Activated CD4-positive, alpha-beta T cell treated with anti-CD3 and anti-CD28 coated beads, Interleukin-2, amount 50 U/mL, for 1 hour (primary cell): Measurements from ENCODE around the gene CRTC1.

Experiments used
- DNase-seq: peaks from one replicate; pipeline ENCODE4 v3.0.0-alpha.2; 2020

CRTC1 gene, protein sequence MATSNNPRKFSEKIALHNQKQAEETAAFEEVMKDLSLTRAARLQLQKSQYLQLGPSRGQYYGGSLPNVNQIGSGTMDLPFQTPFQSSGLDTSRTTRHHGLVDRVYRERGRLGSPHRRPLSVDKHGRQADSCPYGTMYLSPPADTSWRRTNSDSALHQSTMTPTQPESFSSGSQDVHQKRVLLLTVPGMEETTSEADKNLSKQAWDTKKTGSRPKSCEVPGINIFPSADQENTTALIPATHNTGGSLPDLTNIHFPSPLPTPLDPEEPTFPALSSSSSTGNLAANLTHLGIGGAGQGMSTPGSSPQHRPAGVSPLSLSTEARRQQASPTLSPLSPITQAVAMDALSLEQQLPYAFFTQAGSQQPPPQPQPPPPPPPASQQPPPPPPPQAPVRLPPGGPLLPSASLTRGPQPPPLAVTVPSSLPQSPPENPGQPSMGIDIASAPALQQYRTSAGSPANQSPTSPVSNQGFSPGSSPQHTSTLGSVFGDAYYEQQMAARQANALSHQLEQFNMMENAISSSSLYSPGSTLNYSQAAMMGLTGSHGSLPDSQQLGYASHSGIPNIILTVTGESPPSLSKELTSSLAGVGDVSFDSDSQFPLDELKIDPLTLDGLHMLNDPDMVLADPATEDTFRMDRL

DNA sequence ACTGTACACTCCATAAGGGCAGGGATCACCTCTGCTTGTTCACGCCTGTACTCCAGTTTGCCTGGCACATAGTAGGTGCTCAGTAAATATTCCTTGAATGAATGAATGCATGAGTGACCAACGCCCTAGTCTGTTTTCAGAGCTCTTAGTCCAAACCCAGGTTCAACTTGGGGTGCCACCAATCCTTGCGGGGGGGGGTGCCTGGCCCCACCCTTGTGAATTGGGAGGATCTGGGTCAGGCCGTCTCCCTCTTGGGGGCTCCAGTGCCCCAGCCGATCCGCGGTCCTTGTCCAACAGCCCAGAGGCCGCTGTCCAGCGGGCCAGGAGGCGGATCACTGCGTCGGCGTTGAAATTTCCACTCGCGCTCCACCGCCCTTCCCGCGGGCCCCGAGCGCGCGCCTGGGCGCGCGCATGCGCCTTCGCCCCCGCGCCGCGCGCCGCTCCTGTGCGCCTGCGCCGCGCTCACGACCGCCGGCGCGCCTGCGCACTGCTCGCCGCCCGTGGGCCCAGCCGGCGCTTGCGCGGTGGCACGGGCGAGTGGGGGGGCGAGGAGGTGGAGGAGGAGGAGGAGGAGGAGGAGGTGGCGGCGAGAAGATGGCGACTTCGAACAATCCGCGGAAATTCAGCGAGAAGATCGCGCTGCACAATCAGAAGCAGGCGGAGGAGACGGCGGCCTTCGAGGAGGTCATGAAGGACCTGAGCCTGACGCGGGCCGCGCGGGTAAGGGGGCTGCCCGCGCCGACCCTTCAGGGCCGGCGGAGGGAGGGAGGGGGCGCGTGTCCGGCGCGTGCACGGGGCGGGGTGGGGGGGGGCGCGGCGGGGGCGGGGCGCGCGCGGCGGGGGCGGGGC is at the start of gene CRTC1:
Gene CRTC1, plus strand, starts transcription at position 572 of the 849 bp plus-strand sequence. Its CDS starts 23 bp downstream, at position 595.
- DNase-seq: peak; percentile 95

DNA sequence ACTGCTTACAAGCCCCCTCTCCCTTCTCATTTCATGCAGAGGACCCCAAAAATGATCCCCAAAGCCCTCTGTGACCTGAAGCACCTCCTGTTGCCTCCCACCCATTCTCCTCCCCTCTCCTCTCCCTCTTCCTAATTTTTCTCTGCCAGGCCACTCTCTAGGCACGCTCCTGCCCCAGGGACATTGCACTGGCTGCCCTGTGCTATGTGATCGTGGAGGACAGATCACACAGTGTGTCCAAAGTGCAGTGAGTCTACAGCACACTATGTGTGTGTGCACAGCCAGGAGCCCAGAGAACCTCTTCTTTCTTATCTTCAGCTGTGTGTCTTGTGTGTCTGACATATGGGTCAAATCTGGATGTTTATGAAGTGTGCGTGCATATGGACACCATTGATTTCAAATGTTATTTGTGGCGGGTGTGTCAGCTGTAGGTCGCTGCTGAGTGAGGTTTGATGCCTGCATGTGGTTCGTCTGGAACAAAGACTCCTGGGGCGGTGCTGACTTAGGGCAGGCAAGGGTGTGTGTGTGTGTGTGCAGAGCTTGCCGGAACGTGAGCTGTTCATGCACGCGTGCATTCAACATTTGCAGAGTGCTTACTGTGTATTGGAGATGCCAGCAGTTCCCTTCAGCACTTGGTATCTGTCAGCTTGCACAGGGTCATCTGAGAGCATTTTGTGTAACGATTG is 48.7 kb upstream of the CRTC1 start:
- no peak for DNase-seq

DNA sequence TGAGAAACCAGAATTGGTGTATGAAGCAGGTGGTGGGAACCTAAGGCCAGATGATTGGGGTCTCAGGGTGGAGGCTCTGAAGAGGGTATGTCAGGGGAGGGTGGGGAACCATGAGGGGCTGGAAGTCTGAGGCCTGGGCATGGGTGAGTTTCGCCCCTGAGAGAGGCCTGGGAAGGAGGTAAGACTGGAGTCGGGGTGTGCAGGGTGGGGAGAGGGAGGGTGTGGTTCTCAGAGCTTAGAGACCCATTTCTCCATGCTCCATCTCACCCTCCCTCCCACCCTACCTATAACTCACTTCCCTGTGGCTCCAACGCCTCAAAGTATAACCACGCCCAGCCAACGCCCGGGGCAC is 47.7 kb upstream of the CRTC1 start:
- no peak for DNase-seq

DNA sequence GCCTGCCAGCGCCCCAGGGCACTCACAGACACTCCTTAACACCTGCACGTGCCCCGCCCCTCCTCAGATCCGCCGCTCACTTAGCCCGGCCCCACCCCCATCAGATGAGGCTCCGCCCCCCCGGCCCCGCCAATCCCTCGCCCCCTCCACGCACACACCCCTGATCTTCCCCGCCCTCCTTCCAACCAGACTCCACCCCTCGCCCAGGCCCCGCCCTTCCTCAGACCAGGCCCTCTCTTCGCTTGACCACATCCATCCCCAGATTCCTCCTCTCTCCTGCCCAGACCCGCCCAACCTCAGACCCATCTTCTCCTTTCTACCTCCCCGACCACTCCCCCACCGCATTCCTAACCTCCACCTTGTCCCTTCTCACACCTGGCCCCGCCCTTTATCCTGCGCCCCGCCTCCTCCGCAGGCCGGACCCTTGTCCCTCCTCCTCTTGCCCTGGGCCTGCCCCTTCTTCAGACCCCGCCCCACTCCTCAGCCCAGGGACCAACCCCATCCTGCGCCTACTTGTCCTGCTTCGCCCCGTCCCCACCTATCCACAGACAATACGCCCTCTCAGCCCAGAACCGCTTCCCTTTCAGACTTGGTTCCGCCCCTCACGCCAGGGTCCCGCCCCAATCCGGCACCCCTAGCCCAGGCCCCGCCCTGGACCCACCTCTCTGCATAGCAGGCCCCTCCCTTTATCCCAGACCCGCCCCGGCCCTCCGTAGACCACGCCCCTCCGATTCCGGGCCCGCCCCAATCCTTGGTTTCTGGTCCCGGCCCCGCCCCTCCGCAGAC is 47.1 kb upstream of the CRTC1 start:
- DNase-seq: peak; percentile 100

DNA sequence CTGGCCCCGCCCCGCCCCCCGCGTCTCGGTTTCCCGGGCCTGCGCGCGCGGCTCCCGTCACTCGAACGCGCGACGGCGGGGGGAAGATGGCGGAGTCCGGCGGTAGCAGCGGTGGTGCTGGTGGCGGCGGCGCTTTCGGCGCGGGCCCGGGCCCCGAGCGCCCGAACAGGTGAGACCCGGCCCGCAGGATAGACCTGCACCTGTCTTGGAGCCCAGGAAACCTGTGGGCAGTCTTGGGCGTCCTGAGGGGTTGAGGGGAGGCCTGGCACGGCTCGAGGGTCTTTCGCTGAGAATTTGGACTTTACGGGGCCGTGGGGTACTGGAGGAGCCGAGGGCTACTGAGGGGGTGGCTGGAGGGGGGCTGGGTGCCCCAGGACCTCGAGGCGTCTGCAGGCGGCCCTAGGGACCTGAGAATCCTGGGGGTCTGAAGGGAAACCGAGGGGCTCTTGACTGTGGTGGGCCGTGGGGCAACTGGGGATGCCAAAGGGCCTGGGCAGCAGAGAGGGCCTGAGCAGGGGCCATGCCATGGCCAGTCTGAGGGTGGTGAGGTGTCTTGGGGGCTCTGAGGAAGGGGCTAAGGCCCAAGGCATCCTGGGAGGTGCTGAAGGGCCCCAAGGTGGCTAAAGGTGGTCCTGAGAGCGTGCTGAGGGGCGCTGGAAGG is 46.4 kb upstream of the CRTC1 start, which contains the start of gene KLHL26:
Gene KLHL26, plus strand, starts transcription at position 60 of the 661 bp plus-strand sequence. Its CDS starts 27 bp downstream, at position 87.
- no peak for DNase-seq

DNA sequence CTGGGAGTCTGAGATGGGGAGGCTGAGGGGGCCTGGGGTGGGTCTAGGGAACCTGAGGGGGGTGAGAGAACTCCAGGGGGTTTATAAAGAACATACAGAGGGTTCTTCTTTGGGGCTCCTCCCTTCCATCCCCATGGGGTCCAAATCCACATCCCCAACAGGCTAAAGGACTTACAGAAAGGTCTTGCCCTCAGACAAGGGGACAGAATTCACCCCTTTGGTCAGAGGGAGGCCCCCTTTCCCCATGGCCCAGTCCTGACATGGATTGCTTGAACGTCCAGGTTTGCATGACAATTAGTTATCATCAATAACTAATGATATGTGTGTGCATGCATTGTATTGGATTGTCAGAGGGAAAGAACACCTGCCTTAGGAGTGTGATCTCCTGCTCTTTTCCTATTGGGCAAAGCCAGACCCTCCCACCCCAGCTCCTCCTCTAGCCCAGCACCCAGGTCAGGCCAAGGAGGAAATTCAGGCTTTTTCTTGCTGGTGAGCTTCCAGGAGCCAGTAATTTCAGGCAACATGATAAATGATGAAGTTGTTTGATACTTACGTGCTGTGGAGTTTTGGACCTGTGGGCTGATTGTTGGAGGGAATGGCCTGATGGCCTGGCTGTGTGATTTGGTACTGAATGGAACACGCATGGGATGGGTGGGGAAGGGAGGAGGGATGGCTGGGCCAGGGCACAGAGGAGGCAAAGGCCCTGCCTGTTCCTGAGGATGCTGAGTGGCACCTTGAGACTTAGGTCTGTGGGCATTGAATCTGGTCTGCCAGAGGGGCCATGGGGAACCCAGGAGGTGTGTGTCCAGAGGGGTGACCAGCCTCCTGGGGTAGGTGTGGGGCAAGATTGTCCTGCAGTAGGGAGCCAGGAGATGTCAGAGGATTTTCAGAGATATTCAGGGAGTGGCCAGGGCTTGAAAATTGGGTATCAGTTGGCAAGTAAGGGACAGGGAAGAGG is 45.5 kb upstream of the CRTC1 start:
- DNase-seq: no peak

DNA sequence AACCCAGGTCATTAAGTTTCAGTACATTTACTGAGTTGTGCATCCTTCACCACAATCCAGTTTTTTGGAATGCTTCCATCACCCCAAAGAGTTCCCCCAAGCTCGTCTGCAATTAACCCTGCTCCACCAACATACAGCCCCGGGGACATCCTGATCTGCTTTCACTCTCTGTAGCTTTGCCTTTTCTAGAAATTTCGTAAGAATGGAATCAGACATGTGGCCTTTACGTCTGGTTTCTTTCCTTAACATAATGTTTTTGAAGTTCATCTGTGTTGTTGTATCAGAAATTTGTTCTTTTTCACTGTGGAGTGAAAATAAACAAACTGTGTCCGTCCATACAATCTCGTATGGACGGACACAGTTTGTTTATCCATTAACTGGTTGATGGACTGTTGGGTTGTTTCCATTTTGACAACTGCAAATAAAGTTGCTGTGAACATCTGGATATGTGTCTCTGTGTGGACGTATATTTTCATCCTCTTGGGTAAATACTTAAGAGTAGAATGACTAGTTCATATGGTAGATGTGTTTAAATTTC is 43.7 kb upstream of the CRTC1 start:
- DNase-seq: no peak

DNA sequence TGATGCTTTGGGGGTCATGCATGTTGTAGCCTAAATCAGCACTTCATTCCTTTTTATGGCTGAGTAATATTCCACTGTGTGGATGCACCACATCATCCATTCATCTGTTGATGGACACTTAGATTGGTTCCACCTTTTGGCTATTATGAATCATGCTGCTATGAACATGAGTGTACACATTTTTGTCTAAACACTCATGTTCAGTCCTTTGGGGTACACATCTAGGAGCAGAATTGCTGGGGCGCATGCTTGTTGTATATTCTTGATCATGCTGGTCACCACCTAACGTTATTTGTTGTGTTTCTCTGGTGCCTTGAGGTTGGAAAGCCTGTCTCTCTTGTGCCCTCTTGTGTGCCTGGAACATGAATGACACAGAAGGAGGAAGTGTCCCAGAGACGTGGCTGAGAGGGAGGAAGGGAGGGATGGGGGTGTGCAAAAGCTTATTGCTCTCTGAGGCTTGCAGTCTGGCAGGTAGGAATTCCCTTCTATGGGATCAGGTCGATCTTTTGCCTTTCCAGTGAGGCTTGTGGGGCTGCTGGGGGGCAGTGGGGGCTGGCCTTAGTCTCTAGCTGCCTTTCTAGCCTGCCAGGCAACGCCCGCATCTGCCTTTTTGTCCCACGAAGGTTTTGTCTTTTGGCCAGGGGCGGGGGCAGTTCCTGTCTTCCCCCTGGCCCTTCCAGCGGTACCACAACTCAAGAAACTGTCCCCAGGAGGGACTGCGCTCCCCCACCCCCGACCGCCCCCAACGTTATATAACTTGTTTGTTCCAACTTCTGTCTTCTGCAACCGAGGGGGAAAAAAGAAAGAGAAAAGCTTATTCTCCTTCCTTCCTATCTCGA is 39.1 kb upstream of the CRTC1 start:
- DNase-seq: no peak

DNA sequence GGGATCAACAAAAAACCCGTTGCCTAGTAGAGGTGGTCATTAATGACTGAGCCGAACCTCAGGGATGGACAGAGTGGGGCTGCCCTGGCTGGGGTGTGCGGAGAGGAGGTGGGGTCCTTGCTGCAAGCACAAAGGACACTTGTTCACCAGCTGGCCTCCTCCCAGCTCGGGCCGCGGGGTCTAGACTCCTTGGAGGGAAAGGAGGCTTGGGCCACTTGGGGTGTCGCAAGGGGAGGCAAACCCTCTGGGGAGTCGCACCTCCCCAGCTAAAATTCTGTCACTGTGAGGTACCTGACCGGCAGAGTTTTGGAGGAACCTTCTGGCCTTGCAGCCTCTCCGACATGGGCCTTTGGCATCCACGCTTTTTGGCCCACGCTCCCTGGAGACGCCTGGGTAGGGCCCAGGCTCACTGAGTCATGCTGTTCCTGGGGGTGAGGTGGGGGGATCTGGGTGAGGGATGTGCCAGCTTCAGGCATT is 38.4 kb upstream of the CRTC1 start:
- DNase-seq: no peak

DNA sequence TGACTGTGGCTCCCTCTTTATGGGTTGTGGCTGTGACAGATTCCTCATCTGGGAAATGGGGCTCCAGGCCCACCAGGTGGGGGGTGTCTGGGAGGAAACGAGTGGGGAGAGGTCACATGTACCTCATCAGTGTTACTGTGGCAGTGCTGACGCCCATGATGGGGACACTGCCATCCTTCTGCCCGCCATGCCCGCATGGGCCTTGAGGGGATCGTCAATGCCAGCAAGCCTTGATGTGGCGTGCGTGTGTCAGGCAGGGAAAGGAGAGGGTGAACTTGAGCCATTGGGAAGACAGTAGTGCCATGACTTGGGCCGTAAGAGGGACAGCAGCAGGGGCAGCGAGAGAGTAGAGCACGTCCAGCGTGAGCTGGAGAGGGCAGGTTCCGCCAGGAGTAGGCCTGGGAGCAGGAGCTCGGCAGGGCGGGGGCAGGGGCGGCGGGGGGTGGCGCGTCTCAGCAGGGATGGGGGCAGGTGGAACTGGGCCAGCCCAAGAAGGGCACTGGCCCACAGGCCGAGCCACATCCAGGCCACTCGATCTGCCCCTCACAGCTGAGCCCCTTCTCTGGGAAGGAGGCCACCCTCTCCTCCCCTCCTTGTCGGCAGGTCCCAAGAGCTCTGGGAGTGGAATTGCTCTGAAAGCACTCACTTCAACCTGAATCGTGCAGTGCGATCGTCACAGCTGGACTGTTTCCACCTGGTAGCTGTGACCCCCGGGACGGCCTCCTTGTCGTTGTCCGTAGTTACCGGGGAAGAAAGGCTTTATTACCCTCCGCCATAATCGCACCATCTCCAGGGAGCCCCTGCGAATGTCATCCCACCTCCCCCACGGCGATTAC is 36.7 kb upstream of the CRTC1 start:
- no peak for DNase-seq

DNA sequence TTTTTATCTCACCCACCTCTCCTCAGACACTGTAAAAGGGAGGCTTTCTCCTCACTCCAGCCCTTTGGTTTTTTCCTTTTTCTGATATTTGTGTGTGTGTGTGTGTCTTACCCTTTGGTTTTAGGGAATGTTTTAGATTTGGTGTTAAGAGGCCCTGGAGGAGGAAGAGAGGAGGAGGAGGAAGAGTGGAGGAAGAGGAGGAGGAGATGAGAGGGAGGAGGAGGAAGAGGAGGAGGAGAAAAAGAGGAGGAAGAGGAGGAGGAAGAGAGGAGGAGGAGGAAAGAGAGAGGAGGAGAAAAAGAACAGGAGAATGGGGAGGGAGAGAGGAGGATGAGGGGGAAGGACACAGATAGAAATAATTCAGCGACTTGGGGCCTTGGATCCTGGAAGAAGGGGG is 36.1 kb upstream of the CRTC1 start:
- no peak for DNase-seq

DNA sequence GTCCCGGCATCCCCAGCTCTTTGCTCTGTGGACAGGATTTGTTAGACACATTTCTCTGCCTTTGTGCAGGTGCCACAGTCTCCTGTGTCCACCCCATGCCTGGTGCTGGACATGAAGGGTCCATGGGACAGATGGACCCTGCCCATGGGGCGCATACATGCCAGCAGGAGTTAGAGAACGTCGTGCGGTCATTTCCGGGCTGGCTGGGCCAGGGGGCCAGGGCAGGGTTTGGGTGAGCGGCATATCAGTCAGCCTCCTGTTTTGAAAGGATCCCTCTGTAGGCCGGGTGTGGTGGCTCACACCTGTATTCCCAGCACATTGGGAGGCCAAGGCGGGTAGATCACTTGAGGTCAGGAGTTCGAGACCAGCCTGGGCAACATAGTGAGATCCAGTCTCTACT is 35.7 kb upstream of the CRTC1 start:
- no peak for DNase-seq

DNA sequence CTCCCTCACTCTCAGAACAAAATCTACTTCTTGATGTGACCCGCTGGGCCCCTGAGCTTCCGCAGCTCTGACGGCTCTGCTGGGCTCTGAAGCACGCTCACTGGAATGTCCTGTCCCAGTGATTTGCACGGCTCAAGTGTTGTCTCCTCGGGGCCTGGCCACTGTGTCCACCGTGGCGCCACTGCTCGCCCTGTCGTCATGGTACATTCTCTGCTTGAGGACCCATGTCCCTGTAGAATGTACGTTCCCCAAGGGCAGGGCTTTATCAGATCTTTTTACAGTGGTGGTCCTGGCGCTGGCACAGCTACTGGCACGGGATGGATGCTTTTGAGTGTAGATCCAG is 34.5 kb upstream of the CRTC1 start:
- DNase-seq: no peak

DNA sequence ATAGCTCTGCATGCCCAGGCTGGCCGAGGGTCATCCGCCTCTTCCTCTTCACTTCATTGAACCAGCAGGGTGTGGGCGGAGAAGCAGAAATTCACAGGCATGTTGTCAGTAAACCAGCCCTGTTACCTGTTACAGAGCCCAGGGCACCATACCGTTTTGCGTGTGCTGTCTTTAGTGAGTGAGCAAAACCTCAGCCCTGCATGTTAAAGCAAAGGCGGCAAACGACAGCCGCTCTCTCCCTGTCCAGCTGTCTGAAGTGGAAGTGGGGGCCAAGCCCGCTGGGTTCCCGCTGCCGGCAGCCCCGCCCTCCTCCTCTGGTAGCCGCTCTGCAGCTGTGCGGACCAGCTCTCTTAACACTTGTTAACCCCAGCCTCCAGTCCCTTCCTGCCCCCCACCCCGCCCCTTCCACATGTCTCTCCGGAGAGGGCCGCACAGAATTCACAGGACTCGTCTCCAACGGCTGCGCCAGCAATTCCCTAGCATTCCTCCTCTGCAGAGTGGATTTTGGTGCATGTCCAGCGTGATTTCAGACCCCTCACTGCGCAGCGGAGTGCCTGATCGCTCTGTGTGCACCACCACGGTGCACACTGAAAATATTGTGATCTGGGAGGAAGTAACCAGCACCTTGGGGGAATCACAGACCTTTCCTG is 34.0 kb upstream of the CRTC1 start:
- no peak for DNase-seq

DNA sequence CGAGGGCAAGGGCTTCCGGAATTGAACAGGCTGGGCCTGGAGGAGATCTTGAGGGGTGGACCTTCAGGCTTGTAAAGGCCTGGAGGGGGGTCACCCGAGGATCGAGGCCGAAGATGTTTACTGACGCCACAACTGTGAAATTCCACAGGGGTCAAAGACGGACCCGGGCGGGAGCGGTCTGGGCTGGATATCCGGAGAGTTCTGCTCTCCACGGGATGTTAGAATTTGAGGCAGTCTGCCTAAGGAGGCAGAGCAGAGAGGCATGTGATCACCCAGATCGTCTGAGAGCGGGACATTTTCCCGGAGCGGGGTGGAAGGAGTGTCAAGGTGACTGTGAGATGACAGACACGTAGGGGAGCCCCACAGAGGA is 33.5 kb upstream of the CRTC1 start:
- DNase-seq: no peak

DNA sequence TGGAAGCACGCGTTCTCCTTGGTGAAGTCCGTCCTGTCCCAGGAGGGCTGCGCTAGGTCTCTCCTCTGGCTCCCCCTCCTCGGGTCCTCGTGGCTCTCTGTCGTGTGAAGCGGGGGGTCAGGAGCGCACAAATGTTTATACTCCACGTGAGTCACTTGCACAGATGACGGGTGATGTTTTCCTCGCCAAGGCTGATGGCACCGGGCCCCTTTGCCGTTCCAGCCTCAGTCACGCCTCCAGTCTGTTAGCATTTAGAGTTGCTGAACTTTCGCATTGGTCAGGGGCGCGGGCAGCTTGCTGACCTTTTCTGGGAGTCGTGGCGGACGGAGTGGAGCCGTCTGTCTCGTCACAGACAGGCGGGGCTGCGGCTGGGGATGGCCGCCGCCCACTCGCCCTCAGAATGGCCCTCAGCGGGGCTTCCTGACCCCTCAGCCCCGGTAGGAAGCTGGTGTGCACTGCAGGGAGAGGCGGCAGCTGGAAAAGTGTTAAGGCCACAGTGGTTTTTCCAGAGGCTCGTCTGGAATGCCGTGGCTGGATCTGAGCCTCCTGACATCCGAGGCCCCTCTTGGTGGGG is 32.9 kb upstream of the CRTC1 start:
- DNase-seq: no peak

DNA sequence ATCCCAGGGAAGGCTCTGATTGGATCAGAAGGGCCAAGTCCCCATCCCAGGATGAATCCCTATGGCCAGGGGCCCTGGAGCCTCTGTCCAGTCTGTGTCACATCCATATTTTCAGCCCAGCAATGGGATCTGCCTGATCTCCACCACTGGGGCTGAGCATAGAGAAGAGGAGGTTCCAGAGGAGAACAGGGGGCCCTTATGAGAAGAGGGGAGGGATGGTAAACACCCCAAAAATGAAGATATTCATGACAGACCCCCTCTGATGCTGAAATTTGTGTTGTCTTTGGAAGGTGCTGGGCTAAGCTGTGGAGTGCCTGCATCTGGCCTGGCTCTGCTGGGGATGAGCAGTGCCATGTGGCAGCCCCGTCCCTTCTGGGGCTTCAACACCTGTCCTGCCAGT is 32.2 kb upstream of the CRTC1 start:
- DNase-seq: no peak
